Neuronal stem cell (in vitro differentiated cells): ENCODE data around the gene SLC6A6.

Experiments
- DNase-seq: peaks from one replicate; pipeline ENCODE4 v3.0.0-alpha.2; 2013; ENCODE audit warnings: low spot score
- H2AFZ ChIP-seq: one replicate; pipeline ENCODE4 v1.6.1; 2013; ENCODE audit warnings: mild to moderate bottlenecking, low read length, inconsistent platforms
- H2AK5ac ChIP-seq: 2 replicates; pipeline ENCODE4 v1.6.1; 2013; ENCODE audit warnings: low read depth, mild to moderate bottlenecking, inconsistent platforms, low read length, moderate library complexity, mixed read lengths
- H2BK120ac ChIP-seq: 2 replicates; pipeline ENCODE4 v1.6.1; 2013; ENCODE audit warnings: low read depth, mild to moderate bottlenecking, inconsistent platforms, low read length, moderate library complexity, mixed read lengths
- H2BK12ac ChIP-seq: one replicate; pipeline ENCODE4 v1.6.1; 2013; ENCODE audit warnings: low read length, inconsistent platforms
- H2BK15ac ChIP-seq: 2 replicates; pipeline ENCODE4 v1.6.1; 2013; ENCODE audit warnings: mild to moderate bottlenecking, low read length, inconsistent platforms, mixed read lengths
- H2BK5ac ChIP-seq: one replicate; pipeline ENCODE4 v1.6.1; 2013; ENCODE audit warnings: inconsistent platforms, mild to moderate bottlenecking, low read length, moderate library complexity
- H3K14ac ChIP-seq: one replicate; pipeline ENCODE4 v1.6.1; 2013; ENCODE audit warnings: low read length, inconsistent platforms
- H3K18ac ChIP-seq: 2 replicates; pipeline ENCODE4 v1.6.1; 2013; ENCODE audit warnings: low read length, inconsistent platforms
- H3K23ac ChIP-seq: 2 replicates; pipeline ENCODE4 v1.6.1; 2013; ENCODE audit warnings: low read depth, mild to moderate bottlenecking, mixed read lengths, low read length, inconsistent platforms; ENCODE audit not compliant: poor library complexity
- H3K27ac ChIP-seq: replicated peaks from 3 replicates; pipeline ENCODE4 v1.5.1; 2013; ENCODE audit warnings: low read length, inconsistent platforms
- H3K27me3 ChIP-seq, 3 experiments: 2 replicates each; pipeline ENCODE4 v1.6.1; 2013; ENCODE audit warnings: low read length in 3 of 3, mild to moderate bottlenecking in 2 of 3, inconsistent platforms in 1 of 3, low read depth in 1 of 3, mixed read lengths in 1 of 3, moderate library complexity in 1 of 3; ENCODE audit not compliant: control insufficient read depth in 3 of 3, insufficient read depth in 3 of 3
- H3K36me3 ChIP-seq, 2 donors: replicated peaks in 1 of 2; 2 replicates each; pipeline ENCODE4 v1.6.1; 2013; ENCODE audit warnings: low read length in 2 of 2; ENCODE audit not compliant: control insufficient read depth in 2 of 2, insufficient read depth in 2 of 2
- H3K4ac ChIP-seq: 2 replicates; pipeline ENCODE4 v1.6.1; 2013; ENCODE audit warnings: inconsistent platforms, mild to moderate bottlenecking, low read length, moderate library complexity
- H3K4me1 ChIP-seq, 2 donors: 1 replicate in 1 of 2; 2 replicates in 1 of 2; pipeline ENCODE4 v1.6.1; 2013; ENCODE audit warnings: low read length in 2 of 2, low read depth in 1 of 2; ENCODE audit not compliant: control insufficient read depth in 2 of 2, insufficient read depth in 1 of 2
- H3K4me2 ChIP-seq: one replicate; pipeline ENCODE4 v1.6.1; 2013; ENCODE audit warnings: mild to moderate bottlenecking, low read length, inconsistent platforms; ENCODE audit not compliant: insufficient read depth, poor library complexity, severe bottlenecking
- H3K4me3 ChIP-seq, 2 donors: 2 replicates each; pipeline ENCODE4 v1.5.1; 2013; ENCODE audit warnings: low read length in 2 of 2, mild to moderate bottlenecking in 2 of 2, inconsistent platforms in 1 of 2, moderate library complexity in 1 of 2
- H3K79me1 ChIP-seq: one replicate; pipeline ENCODE4 v1.6.1; 2013; ENCODE audit warnings: low read depth, mild to moderate bottlenecking, inconsistent platforms, low read length, moderate library complexity
- H3K9ac ChIP-seq: one replicate; pipeline ENCODE4 v1.6.1; 2013; ENCODE audit warnings: mild to moderate bottlenecking, low read depth, low read length, inconsistent platforms; ENCODE audit not compliant: poor library complexity
- H3K9me3 ChIP-seq, 2 donors: replicated peaks in 1 of 2; 2 replicates each; pipeline versions ENCODE3 to v1.6.1; 2013; ENCODE audit warnings: low read length in 2 of 2, mild to moderate bottlenecking in 2 of 2, inconsistent platforms in 1 of 2, low read depth in 1 of 2, mixed read lengths in 1 of 2, moderate library complexity in 1 of 2; ENCODE audit not compliant: control insufficient read depth in 2 of 2, insufficient read depth in 1 of 2
- H4K8ac ChIP-seq: one replicate; pipeline ENCODE4 v1.6.1; 2013; ENCODE audit warnings: low read depth, mild to moderate bottlenecking, inconsistent platforms, low read length, moderate library complexity
- H4K91ac ChIP-seq: one replicate; pipeline ENCODE4 v1.6.1; 2013; ENCODE audit warnings: low read length, low read depth, mild to moderate bottlenecking, inconsistent platforms; ENCODE audit not compliant: poor library complexity
- WGBS, 2 donors: extraction: QIAGEN DNeasy Blood & Tissue Kit; methylation state at CpG; one replicate each; pipeline ENCODE4 v1.1.7; 2013; ENCODE audit warnings: missing lambda C conversion rate in 2 of 2, mixed read lengths in 1 of 2; ENCODE audit not compliant: insufficient read length in 2 of 2, insufficient replicate concordance in 1 of 2; ENCODE audit errors: extremely low coverage in 2 of 2; 5-methylcytosine and 5-hydroxymethylcytosine counted together

The SLC6A6 gene

DNA sequence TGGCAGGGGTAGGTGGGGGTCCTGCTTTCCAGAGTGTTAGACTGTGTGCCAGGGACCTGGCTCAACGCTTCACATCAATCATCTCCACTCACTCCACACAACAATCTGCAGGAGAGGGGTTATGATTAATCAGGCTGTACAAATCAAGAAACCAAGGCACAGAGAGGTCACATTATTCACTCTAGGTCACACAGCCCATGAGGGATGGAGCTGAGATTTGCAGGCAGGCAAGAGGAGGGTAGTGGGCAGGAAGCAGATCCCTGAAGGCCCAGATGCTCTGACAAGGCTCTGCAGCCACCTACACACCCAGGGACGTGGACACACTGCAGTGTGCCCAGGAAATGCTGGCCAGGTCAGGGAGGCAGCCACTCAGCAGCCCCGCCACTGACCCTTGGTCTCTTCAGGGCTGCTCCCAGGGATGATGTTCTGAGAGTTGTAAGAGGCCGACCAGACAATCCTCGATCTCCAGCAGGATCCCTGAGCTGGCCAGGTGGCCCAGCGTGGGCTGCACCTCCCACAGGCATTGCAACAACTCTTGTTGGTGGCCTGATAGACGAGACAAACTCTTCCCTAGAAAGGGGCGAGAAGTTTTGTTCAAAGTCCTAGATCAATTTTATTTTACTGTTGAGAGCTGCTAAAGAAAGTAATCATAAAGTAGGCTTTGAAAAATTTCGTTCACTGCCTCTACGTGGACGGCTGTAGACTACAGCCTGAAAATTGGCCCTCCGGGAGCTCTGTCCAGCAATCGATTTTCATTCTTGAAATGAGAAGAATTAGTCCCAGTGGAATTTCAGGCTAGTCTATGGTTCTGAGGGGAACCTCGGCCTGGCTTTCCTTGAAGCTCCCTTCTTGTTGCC lies 4.2 kb upstream of the SLC6A6 start:
- H4K8ac ChIP-seq = no peak overlapping the region
- no peak overlapping the region for H2BK120ac ChIP-seq
- H3K23ac ChIP-seq = no peak overlapping the region
- H2AFZ ChIP-seq = no peak overlapping the region
- H3K9ac ChIP-seq = no peak overlapping the region
- no peak overlapping the region for H3K4me3 ChIP-seq
- H3K4me2 ChIP-seq = no peak overlapping the region
- no peaks in the 10 kb centered on the region for H3K9me3 ChIP-seq
- H2AK5ac ChIP-seq = peak overlapping the region; percentile 47
- no peak overlapping the region for H3K14ac ChIP-seq
- no peak overlapping the region for H2BK12ac ChIP-seq
- peaks cover 5 to 10% of the 10 kb centered on the region in 2 donors for H3K4me1 ChIP-seq
- H3K4ac ChIP-seq = no peak overlapping the region
- peak overlapping the region; percentile 83 for H2BK15ac ChIP-seq
- no peaks in the 10 kb centered on the region for H3K36me3 ChIP-seq
- no peak overlapping the region for H2BK5ac ChIP-seq
- H3K27ac ChIP-seq = no peak overlapping the region
- DNase-seq = no peak
- WGBS, 2 donors = no CpG with 5 or more reads among the region's 14 CpGs
- H3K79me1 ChIP-seq = peaks cover 3% of the 10 kb centered on the region
- no peak overlapping the region for H4K91ac ChIP-seq
- peaks cover 0 to 24% (median 0%) of the 10 kb centered on the region in 3 experiments for H3K27me3 ChIP-seq
- H3K18ac ChIP-seq = peak overlapping the region; percentile 40

DNA sequence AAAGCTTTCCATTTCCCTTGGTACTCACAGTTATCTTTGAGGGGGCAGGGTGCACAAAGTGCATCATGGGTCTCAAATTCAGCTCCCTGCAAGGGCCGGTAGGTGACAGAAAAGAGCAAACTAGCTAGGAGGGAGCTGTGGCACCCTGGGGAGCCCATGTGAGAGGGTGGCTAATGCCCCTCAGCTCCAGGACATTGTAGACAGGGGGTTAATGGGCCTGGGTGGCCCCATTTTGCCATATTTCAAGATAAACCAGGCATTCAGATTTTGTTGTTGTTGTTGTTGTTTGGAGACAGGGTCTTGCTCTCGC lies 3.7 kb upstream of the SLC6A6 start:
- H2AFZ ChIP-seq = no peak overlapping the region
- H3K4ac ChIP-seq = no peak overlapping the region
- no peak overlapping the region for H2BK5ac ChIP-seq
- WGBS, 2 donors = no CpG with 5 or more reads among the region's 2 CpGs
- no peak overlapping the region for H3K4me3 ChIP-seq
- H3K79me1 ChIP-seq = peaks cover 6% of the 10 kb centered on the region
- H3K18ac ChIP-seq = no peak overlapping the region
- no peak overlapping the region for H2BK120ac ChIP-seq
- H3K27me3 ChIP-seq = peaks cover 0 to 24% (median 0%) of the 10 kb centered on the region in 3 experiments
- H3K4me1 ChIP-seq = peaks cover 8 to 9% of the 10 kb centered on the region in 2 donors
- no peak overlapping the region for H4K91ac ChIP-seq
- no peak overlapping the region for H2BK15ac ChIP-seq
- no peaks in the 10 kb centered on the region for H3K36me3 ChIP-seq
- no peak overlapping the region for H4K8ac ChIP-seq
- DNase-seq = no peak
- H3K4me2 ChIP-seq = no peak overlapping the region
- no peak overlapping the region for H3K27ac ChIP-seq
- no peak overlapping the region for H3K14ac ChIP-seq
- no peak overlapping the region for H3K23ac ChIP-seq
- H2BK12ac ChIP-seq = no peak overlapping the region
- no peak overlapping the region for H3K9ac ChIP-seq
- no peak overlapping the region for H2AK5ac ChIP-seq
- no peaks in the 10 kb centered on the region for H3K9me3 ChIP-seq

DNA sequence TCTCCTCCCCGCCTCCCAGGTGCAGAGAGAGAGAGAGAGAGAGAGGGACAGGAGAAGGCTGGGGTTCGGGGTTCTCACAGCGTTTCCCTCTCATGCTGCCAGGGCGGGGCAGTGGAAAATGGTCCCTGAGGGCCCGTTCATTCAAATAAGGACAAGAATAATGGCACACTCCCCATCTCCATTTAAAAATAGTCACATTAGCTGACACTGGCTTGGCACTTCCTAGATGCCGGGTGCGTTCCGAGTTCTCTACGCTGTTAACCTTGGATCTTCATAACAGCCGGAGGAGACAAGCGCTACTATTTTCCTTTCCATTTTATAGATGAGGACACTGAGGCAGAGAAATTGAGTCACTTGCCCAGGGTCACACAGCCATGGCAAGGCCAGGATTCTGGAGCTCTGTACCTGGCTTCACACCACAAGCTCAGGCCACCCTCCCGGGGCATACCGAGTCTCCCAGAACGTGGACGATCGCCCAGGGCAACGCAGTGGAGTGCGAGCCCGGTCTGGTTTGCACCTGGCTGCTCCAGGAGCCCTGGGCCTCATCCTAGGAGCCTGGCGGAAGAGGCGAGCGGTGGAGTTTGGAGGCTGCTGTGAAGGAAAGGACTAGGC lies 608 bp upstream of the SLC6A6 start:
- no CpG with 5 or more reads among the region's 22 CpGs for WGBS, 2 donors
- peak overlapping the region; percentile 63 for H3K27ac ChIP-seq

DNA sequence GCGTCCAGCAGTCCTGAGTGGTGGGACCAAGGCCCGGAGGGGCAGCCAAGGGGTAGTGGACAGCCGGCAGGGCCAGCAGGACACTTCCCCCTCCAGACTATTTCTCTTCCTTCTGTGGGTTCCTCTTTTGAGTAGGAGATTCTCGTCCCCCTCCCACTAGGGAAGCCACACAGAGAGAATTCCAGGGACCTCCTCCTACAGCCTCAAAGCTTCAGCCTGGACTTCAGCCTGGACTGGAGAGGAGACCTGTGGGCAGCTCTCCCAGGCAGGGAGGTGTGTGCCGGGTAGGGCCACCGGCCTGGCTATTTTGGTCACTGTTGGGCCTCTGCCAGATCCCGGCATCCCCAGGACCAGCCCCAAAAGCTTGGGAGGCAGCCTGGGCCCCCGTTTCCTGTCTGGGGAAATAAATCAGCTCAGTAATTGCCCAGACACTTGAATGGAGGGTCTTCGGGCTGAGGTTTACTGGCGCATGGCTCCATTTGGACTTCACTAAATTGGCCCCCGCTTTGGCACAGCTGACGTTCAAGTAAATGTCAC lies 1.3 kb downstream of the SLC6A6 start:
- Histone ChIP-seq H3K14ac (peak overlapping the region; percentile 42), H3K23ac (peak overlapping the region; percentile 27), H3K27ac (no peak overlapping the region), H2BK5ac (no peak overlapping the region), H3K9me3 (no peaks in the 10 kb centered on the region), H2AFZ (peak overlapping the region; percentile 99), H3K79me1 (peaks cover 15% of the 10 kb centered on the region), H2BK120ac (no peak overlapping the region), H4K91ac (no peak overlapping the region), H3K4me3 (peak overlapping the region; percentile 89 to 93), H3K36me3 (no peaks in the 10 kb centered on the region), H3K27me3 (peaks cover 0 to 18% (median 0%) of the 10 kb centered on the region in 3 experiments), H3K4ac (no peak overlapping the region), H2BK15ac (no peak overlapping the region), H3K9ac (peak overlapping the region; percentile 95), H2BK12ac (no peak overlapping the region), H3K4me2 (peak overlapping the region; percentile 89), H3K18ac (peak overlapping the region; percentile 18), H4K8ac (no peak overlapping the region), H3K4me1 (peaks cover 11 to 18% of the 10 kb centered on the region in 2 donors), H2AK5ac (peak overlapping the region; percentile 29)
- WGBS, 2 donors = no CpG with 5 or more reads among the region's 12 CpGs
- DNase-seq = no peak

More for the DNA sequence above, 608 bp upstream of the SLC6A6 start:
- peaks cover 11 to 18% of the 10 kb centered on the region in 2 donors for H3K4me1 ChIP-seq
- peak overlapping the region; percentile 95 for H2BK15ac ChIP-seq
- peaks cover 0 to 24% (median 0%) of the 10 kb centered on the region in 3 experiments for H3K27me3 ChIP-seq
- peaks cover 15% of the 10 kb centered on the region for H3K79me1 ChIP-seq
- H3K4me2 ChIP-seq = peak overlapping the region; percentile 54
- H3K18ac ChIP-seq = peak overlapping the region; percentile 96
- H3K9me3 ChIP-seq = no peaks in the 10 kb centered on the region
- peak overlapping the region; percentile 87 for H3K9ac ChIP-seq
- no peaks in the 10 kb centered on the region for H3K36me3 ChIP-seq
- peak overlapping the region; percentile 73 to 93 for H3K4me3 ChIP-seq
- H2BK120ac ChIP-seq = peak overlapping the region; percentile 51
- peak overlapping the region; percentile 99 for H2AFZ ChIP-seq
- peak overlapping the region; percentile 75 for H4K91ac ChIP-seq
- H2AK5ac ChIP-seq = peak overlapping the region; percentile 83
- H2BK5ac ChIP-seq = no peak overlapping the region
- peak overlapping the region; percentile 61 for H3K4ac ChIP-seq
- DNase-seq = no peak
- H3K14ac ChIP-seq = peak overlapping the region; percentile 76
- peak overlapping the region; percentile 94 for H4K8ac ChIP-seq
- no peak overlapping the region for H2BK12ac ChIP-seq
- H3K23ac ChIP-seq = peak overlapping the region; percentile 77
